CD4-positive, alpha-beta T cell (primary cell): ENCODE data around the gene DIS3L2. TPM values are rescaled to one million over a fixed set of nuclear protein-coding genes. Genes with fewer than 3 reads are reported as not detected.
"Not testable (repeated sequence)": the region's sequence is repeated elsewhere in the genome, so short reads cannot be mapped to it uniquely, and the experiment has no call there.

Source experiments
- ATAC-seq: fragments of 200-7000 bp; cut with Tn5 transposase; one replicate; pipeline ENCODE4 v1.10.0; 2022; ENCODE audit warnings: mild to moderate bottlenecking; ENCODE audit not compliant: poor library complexity
- CTCF ChIA-PET: fragments of 350-600 bp; sonication (Branson Sonifier 250); formaldehyde crosslinking; loops from one replicate; lab custom pipeline; 2021; ENCODE audit warnings: antibody characterized with exemption, inconsistent platforms; lab: Charles Lee
- POLR2A ChIA-PET: fragments of 350-600 bp; sonication (Branson Sonifier 250); formaldehyde crosslinking; loops from one replicate; lab custom pipeline; 2021; ENCODE audit warnings: antibody characterized with exemption, inconsistent platforms; lab: Charles Lee
- DNase-seq, 14 experiments: peaks; one replicate each; pipeline ENCODE4 v3.0.0-alpha.2; 2013 to 2020; ENCODE audit warnings: mixed read lengths in 2 of 14
- H3K27ac ChIP-seq, 2 donors: one replicate each; pipeline versions ENCODE4 v1.5.1 to v1.7.0; 2013; ENCODE audit warnings: low read length in 2 of 2, low read depth in 1 of 2, mild to moderate bottlenecking in 1 of 2
- H3K27me3 ChIP-seq, 2 experiments: 1 replicate in 1 of 2; 2 replicates in 1 of 2; pipeline versions ENCODE4 v1.6.1 to v1.7.0; 2013; ENCODE audit warnings: low read length in 2 of 2, control low read depth in 1 of 2, mild to moderate bottlenecking in 1 of 2, moderate library complexity in 1 of 2; ENCODE audit not compliant: insufficient read depth in 2 of 2, control insufficient read depth in 1 of 2
- H3K36me3 ChIP-seq: one replicate; pipeline ENCODE4 v1.6.1; 2013; ENCODE audit warnings: low read length, control low read depth; ENCODE audit not compliant: insufficient read depth
- H3K4me1 ChIP-seq: one replicate; pipeline ENCODE4 v1.6.1; 2013; ENCODE audit warnings: low read length, control low read depth; ENCODE audit not compliant: insufficient read depth
- H3K4me3 ChIP-seq: one replicate; pipeline ENCODE4 v1.5.1; 2013; ENCODE audit warnings: mild to moderate bottlenecking, low read length, moderate library complexity
- H3K9me3 ChIP-seq, 2 experiments: 1 replicate in 1 of 2; 2 replicates in 1 of 2; pipeline versions ENCODE4 v1.6.1 to v1.7.0; 2013; ENCODE audit warnings: low read length in 2 of 2, mild to moderate bottlenecking in 2 of 2, control low read depth in 1 of 2, moderate library complexity in 1 of 2; ENCODE audit not compliant: control insufficient read depth in 1 of 2, insufficient read depth in 1 of 2
- H3K27ac Mint-ChIP-seq: one replicate; pipeline ENCODE4 v1.8.0; 2020; ENCODE audit warnings: mixed read lengths
- H3K27me3 Mint-ChIP-seq: one replicate; pipeline ENCODE4 v1.8.0; 2021; ENCODE audit warnings: mixed read lengths
- H3K36me3 Mint-ChIP-seq: one replicate; pipeline ENCODE4 v1.8.0; 2021; ENCODE audit warnings: low read depth, mixed read lengths
- H3K4me1 Mint-ChIP-seq: one replicate; pipeline ENCODE4 v1.8.0; 2021; ENCODE audit warnings: low read depth, mixed read lengths
- H3K4me3 Mint-ChIP-seq: one replicate; pipeline ENCODE4 v1.8.0; 2020; ENCODE audit warnings: mild to moderate bottlenecking, mixed read lengths
- H3K9me3 Mint-ChIP-seq: one replicate; pipeline ENCODE4 v1.8.0; 2020; ENCODE audit warnings: mixed read lengths
- intact Hi-C, 2 experiments: fragments of 100-400 bp; cut with DNase I in 1 of 2; cut with micrococcal nuclease in 1 of 2; formaldehyde crosslinking; loops; one replicate each; pipeline versions ENCODE4 v1.15.1 to v1.9.0; 2023 to 2025; cut with DNase I, micrococcal nuclease
- total RNA-seq, 174 experiments: library from RNA in 2 of 174; stranded (reverse) in 2 of 174; gene quantifications; one replicate each; pipeline ENCODE4 v1.2.3 and lab custom pipeline; 2021 to 2026
- TF ChIP-seq, protein P1 (sequence below): fragments of 200-600 bp; IDR thresholded peaks from one replicate; pipeline ENCODE4 v1.8.0; 2022; ENCODE audit warnings: antibody characterized with exemption, mild to moderate bottlenecking

DIS3L2 gene
- total RNA-seq, 2 experiments from 2014 or later = 59.8 to 62.9 TPM

DNA sequence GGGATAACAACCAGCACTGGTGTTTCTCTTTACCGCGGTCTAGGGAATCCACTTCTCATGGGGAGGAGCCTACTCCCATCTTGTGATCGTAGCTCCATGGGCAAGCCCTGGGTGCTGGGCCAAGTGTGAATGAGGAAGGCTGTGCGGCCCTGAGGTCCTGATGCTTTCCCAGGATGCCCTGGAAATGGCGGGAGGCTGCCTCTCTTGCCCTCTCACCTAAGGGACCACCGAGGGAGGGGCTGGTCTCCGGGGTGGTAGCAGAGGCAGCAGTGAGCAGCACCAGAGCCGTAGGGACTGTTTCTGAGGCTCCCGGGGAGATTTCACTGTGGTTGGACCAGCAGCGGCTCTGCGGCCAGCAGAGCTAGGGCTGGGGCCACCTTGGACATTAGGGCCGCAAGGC is 19.8 kb upstream of the DIS3L2 start:
- intact Hi-C loops = no loop called here
- Histone ChIP-seq H3K9me3 (no peaks in the 10 kb centered on the region), H3K36me3 (no peaks in the 10 kb centered on the region), H3K4me1 (no peaks in the 10 kb centered on the region), H3K4me3 (no peak overlapping the region), H3K27ac (no peak overlapping the region), H3K27me3 (peaks cover 0 to 3% of the 10 kb centered on the region in 2 experiments)
- DNase-seq = no peak
- ChIA-PET CTCF (no interaction called here), POLR2A (no interaction called here)
- Mint-ChIP-seq H3K27ac (no peak overlapping the region), H3K4me3 (no peak overlapping the region), H3K27me3 (peaks cover 17% of the 10 kb centered on the region), H3K9me3 (no peaks in the 10 kb centered on the region), H3K4me1 (no peaks in the 10 kb centered on the region), H3K36me3 (no peaks in the 10 kb centered on the region)
- TF ChIP-seq, protein P1, sequence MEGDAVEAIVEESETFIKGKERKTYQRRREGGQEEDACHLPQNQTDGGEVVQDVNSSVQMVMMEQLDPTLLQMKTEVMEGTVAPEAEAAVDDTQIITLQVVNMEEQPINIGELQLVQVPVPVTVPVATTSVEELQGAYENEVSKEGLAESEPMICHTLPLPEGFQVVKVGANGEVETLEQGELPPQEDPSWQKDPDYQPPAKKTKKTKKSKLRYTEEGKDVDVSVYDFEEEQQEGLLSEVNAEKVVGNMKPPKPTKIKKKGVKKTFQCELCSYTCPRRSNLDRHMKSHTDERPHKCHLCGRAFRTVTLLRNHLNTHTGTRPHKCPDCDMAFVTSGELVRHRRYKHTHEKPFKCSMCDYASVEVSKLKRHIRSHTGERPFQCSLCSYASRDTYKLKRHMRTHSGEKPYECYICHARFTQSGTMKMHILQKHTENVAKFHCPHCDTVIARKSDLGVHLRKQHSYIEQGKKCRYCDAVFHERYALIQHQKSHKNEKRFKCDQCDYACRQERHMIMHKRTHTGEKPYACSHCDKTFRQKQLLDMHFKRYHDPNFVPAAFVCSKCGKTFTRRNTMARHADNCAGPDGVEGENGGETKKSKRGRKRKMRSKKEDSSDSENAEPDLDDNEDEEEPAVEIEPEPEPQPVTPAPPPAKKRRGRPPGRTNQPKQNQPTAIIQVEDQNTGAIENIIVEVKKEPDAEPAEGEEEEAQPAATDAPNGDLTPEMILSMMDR = no peak
- ATAC-seq = no peak

DNA sequence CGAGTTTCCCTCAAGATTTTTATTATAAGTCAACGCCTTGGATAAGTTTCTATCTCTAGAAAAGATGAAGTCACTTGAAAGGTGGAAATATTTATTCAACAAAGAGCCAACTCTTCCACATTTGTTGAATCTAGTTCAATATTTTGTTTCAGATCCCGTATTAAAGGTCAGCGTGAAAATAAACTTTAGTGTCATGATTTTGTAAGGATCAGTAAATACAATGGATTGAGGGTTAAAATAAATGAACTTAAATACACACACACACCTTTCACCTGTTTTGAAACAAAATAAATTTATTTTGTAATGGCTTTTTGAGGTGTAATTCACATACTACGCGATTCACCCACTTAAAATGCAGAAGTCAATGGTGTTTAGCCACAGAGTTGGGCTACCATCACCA is 19.3 kb upstream of the DIS3L2 start:
- Mint-ChIP-seq H3K27me3 (peaks cover 17% of the 10 kb centered on the region), H3K4me1 (no peaks in the 10 kb centered on the region), H3K4me3 (no peak overlapping the region), H3K36me3 (no peaks in the 10 kb centered on the region), H3K9me3 (no peaks in the 10 kb centered on the region), H3K27ac (no peak overlapping the region)
- no peak overlapping the region for H3K4me3 ChIP-seq
- intact Hi-C loops = no loop called here
- ChIA-PET POLR2A (no interaction called here), CTCF (no interaction called here)
- no peak overlapping the region for H3K27ac ChIP-seq
- no peaks in the 10 kb centered on the region for H3K9me3 ChIP-seq
- no peak for ATAC-seq
- H3K4me1 ChIP-seq = no peaks in the 10 kb centered on the region
- peaks cover 0 to 3% of the 10 kb centered on the region in 2 experiments for H3K27me3 ChIP-seq
- TF ChIP-seq, protein P1 = no peak
- H3K36me3 ChIP-seq = no peaks in the 10 kb centered on the region
- DNase-seq = no peak

DNA sequence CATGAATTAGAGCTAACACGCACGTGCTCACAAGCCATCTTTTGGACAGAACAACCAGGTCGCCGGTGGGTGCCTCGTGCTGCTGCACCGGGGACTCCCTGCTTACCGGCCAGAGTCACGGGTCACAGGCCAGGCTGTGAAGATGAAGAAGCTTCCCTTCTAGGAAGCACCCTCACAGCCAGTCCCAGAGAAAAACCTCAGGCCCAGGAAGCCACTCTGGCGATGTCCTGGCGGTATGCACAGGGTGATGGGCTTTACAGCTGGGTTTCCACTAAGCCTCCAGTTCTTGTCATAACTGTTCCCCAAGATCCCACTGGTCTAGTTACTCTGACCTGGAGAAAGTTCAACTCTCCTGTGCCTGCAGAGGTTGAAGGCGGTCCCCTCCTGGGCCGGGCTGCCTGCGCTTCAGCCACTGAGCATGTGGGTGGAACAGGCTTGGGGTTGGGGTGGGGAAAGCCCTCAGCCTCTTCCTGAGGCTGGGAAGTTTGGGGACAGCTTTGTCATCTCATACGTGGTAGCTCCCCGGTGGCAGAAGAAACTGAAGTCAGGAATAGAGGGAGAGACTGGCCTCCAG is 15.2 kb upstream of the DIS3L2 start:
- TF ChIP-seq, protein P1 = no peak
- Histone ChIP-seq H3K36me3 (no peaks in the 10 kb centered on the region), H3K27me3 (no peaks in the 10 kb centered on the region), H3K27ac (no peak overlapping the region), H3K4me3 (no peak overlapping the region), H3K4me1 (no peaks in the 10 kb centered on the region), H3K9me3 (no peaks in the 10 kb centered on the region)
- Mint-ChIP-seq H3K36me3 (no peaks in the 10 kb centered on the region), H3K27ac (no peak overlapping the region), H3K4me1 (no peaks in the 10 kb centered on the region), H3K9me3 (no peaks in the 10 kb centered on the region), H3K4me3 (no peak overlapping the region), H3K27me3 (peaks cover 11% of the 10 kb centered on the region)
- ChIA-PET POLR2A (no interaction called here), CTCF (no interaction called here)
- DNase-seq = no peak
- intact Hi-C loops = no loop called here
- no peak for ATAC-seq

DNA sequence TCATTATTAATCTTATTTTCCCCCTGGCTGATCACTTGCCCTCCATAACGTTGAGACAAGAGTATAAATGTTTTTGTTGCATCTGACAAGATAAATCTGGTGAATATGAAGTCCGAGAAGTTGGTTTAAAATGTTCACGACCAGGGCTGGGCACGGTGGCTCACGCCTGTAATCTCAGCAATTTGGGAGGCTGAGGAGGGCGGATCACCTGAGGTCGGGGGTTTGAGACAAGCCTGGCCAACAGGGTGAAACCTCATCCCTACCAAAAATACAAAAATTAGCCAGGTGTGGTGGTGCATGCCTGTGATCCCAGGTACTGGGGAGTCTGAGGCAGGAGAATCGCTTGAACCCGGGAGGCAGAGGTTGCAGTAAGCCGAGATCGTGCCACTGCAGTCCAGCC is 14.4 kb upstream of the DIS3L2 start:
- H3K27me3 Mint-ChIP-seq = peaks cover 14% of the 10 kb centered on the region
- POLR2A ChIA-PET, H3K36me3 ChIP-seq, H3K27ac Mint-ChIP-seq, H3K4me3 ChIP-seq, H3K27me3 ChIP-seq, intact Hi-C loops, H3K36me3 Mint-ChIP-seq, H3K4me1 ChIP-seq, ATAC-seq, H3K4me3 Mint-ChIP-seq, DNase-seq, CTCF ChIA-PET, H3K27ac ChIP-seq, H3K4me1 Mint-ChIP-seq, H3K9me3 Mint-ChIP-seq, H3K9me3 ChIP-seq: not testable (repeated sequence)
